Measurements from ENCODE around the gene SNRPN. TPM values are rescaled to one million over a fixed set of nuclear protein-coding genes. Genes with fewer than 3 reads are reported as not detected.

The SNRPN gene
- total and polyA plus RNA-seq, 9 of the 15 experiments (the other 6 are each of a cell fraction or from before 2014, with no cell fraction given): 0.04 to 0.78 (median 0.23) TPM; not detected in 2

- WGBS (ENCODE audit: insufficient coverage, low coverage, missing lambda C conversion rate): 3% methylated on average over 2 of the region's 2 CpGs
- Histone ChIP-seq H3K36me3 (ENCODE audit: control insufficient read depth, insufficient read depth, low read length) (no peaks in the 10 kb centered on the region), H3K27ac (ENCODE audit: extremely low read depth, low read depth, low read length) (no peak overlapping the region), H3K27me3 (ENCODE audit: control insufficient read depth in 2 of 2, insufficient read depth in 2 of 2, low read length in 2 of 2) (no peaks in the 10 kb centered on the region), H3K9me1 (ENCODE audit: control insufficient read depth, insufficient read depth, low read length) (no peaks in the 10 kb centered on the region), H3K9me3 (replicated peaks; ENCODE audit: control insufficient read depth, insufficient read depth, low read depth, low read length) (no peaks in the 10 kb centered on the region), H3K4me1 (replicated peaks in 1 of 2; ENCODE audit: control insufficient read depth in 2 of 2, insufficient read depth in 2 of 2, low read length in 2 of 2) (no peaks in the 10 kb centered on the region), H3K4me3 (no peak overlapping the region), H4K20me1 (replicated peaks; ENCODE audit: control insufficient read depth, insufficient read depth, low read length) (no peaks in the 10 kb centered on the region), H3K79me2 (ENCODE audit: control insufficient read depth, insufficient read depth, low read length) (no peaks in the 10 kb centered on the region), H2AFZ (ENCODE audit: low read depth, low read length) (no peak overlapping the region), H3K4me2 (ENCODE audit: insufficient read depth, low read length) (no peak overlapping the region), H3K9ac (ENCODE audit: insufficient read depth in 1 of 2, low read depth in 2 of 2, low read length in 2 of 2) (no peak overlapping the region)
- BruUV-seq (replicated peaks): no TSS peak
- in situ Hi-C loops (cut with MboI) (no loop called here), intact Hi-C loops (cut with micrococcal nuclease) (no loop called here)
- ATAC-seq (no peak), DNase-seq (ENCODE audit: extremely low read depth in 1 of 4, low spot score in 3 of 4) (no peak), FAIRE-seq (no peak)
- ChIA-PET POLR2A (no interaction called here), CTCF (ENCODE audit: low intra/inter-chr PET ratio) (no interaction called here)
- no peak for TF ChIP-seq SOX6 (IDR thresholded peaks at IDR 0.05)
- TF ChIP-seq, protein P1, sequence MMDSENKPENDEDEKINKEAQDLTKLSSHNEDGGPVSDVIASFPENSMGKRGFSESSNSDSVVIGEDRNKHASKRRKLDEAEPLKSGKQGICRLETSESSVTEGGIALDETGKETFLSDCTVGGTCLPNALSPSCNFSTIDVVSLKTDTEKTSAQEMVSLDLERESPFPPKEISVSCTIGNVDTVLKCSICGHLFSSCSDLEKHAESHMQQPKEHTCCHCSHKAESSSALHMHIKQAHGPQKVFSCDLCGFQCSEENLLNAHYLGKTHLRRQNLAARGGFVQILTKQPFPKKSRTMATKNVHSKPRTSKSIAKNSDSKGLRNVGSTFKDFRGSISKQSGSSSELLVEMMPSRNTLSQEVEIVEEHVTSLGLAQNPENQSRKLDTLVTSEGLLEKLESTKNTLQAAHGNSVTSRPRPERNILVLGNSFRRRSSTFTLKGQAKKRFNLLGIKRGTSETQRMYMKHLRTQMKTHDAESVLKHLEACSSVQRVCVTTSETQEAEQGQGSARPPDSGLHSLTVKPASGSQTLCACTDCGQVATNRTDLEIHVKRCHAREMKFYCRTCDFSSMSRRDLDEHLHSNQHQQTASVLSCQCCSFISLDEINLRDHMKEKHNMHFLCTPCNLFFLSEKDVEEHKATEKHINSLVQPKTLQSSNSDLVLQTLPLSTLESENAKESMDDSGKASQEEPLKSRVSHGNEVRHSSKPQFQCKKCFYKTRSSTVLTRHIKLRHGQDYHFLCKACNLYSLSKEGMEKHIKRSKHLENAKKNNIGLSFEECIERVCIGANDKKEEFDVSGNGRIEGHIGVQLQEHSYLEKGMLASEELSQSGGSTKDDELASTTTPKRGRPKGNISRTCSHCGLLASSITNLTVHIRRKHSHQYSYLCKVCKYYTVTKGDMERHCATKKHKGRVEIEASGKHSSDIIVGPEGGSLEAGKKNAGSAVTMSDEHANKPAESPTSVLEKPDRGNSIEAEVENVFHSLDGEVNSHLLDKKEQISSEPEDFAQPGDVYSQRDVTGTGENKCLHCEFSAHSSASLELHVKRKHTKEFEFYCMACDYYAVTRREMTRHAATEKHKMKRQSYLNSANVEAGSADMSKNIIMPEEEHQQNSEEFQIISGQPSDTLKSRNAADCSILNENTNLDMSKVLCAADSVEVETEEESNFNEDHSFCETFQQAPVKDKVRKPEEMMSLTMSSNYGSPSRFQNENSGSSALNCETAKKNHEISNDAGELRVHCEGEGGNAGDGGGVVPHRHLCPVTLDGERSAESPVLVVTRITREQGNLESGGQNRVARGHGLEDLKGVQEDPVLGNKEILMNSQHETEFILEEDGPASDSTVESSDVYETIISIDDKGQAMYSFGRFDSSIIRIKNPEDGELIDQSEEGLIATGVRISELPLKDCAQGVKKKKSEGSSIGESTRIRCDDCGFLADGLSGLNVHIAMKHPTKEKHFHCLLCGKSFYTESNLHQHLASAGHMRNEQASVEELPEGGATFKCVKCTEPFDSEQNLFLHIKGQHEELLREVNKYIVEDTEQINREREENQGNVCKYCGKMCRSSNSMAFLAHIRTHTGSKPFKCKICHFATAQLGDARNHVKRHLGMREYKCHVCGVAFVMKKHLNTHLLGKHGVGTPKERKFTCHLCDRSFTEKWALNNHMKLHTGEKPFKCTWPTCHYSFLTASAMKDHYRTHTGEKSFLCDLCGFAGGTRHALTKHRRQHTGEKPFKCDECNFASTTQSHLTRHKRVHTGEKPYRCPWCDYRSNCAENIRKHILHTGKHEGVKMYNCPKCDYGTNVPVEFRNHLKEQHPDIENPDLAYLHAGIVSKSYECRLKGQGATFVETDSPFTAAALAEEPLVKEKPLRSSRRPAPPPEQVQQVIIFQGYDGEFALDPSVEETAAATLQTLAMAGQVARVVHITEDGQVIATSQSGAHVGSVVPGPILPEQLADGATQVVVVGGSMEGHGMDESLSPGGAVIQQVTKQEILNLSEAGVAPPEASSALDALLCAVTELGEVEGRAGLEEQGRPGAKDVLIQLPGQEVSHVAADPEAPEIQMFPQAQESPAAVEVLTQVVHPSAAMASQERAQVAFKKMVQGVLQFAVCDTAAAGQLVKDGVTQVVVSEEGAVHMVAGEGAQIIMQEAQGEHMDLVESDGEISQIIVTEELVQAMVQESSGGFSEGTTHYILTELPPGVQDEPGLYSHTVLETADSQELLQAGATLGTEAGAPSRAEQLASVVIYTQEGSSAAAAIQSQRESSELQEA (IDR thresholded peaks at IDR 0.05; ENCODE audit: low read depth): no peak
- no peak for TF ChIP-seq SP2 (IDR thresholded peaks at IDR 0.05; ENCODE audit: extremely low read depth, low read depth, low read length, poor library complexity, severe bottlenecking)
- TF ChIP-seq, protein P2, sequence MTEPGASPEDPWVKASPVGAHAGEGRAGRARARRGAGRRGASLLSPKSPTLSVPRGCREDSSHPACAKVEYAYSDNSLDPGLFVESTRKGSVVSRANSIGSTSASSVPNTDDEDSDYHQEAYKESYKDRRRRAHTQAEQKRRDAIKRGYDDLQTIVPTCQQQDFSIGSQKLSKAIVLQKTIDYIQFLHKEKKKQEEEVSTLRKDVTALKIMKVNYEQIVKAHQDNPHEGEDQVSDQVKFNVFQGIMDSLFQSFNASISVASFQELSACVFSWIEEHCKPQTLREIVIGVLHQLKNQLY (CRISPR knock-in tag; conservative IDR thresholded peaks at IDR 0.05): no peak
- TF ChIP-seq JUN (IDR thresholded peaks at IDR 0.05; ENCODE audit: borderline replicate concordance, low read depth, low read length): no peak
- TF ChIP-seq JUN (CRISPR knock-in tag; IDR thresholded peaks at IDR 0.05; ENCODE audit: borderline replicate concordance): no peak
- TF ChIP-seq RBM15 (IDR thresholded peaks at IDR 0.05; ENCODE audit: insufficient read depth, low read length): no peak
- no peak for TF ChIP-seq GATA2 (CRISPR knock-in tag; IDR thresholded peaks at IDR 0.05)
- no peak for TF ChIP-seq ZBTB8A (IDR thresholded peaks at IDR 0.05; ENCODE audit: partially characterized antibody)
- TF ChIP-seq MED1 (CRISPR knock-in tag; IDR thresholded peaks at IDR 0.05; ENCODE audit: borderline replicate concordance): no peak
- no peak for TF ChIP-seq POLR2H (tag; IDR thresholded peaks at IDR 0.05; ENCODE audit: low read depth)
- TF ChIP-seq ZNF324 (CRISPR knock-in tag; IDR thresholded peaks at IDR 0.05): no peak
- TF ChIP-seq NR0B1 (IDR thresholded peaks at IDR 0.05; ENCODE audit: partially characterized antibody): no peak
Measured at GRCh38 chr15:25022233-25022632, 67.4 kb downstream of the SNRPN start.
